Endodermal cell (in vitro differentiated cells): ENCODE data around the gene TNFRSF8. TPM values are rescaled to one million over a fixed set of nuclear protein-coding genes. Genes with fewer than 3 reads are reported as not detected.

ENCODE experiments used
- DNase-seq: peaks from one replicate; pipeline ENCODE4 v3.0.0-alpha.2; 2017
- H3K27ac ChIP-seq: 2 replicates; pipeline ENCODE4 v1.5.1; 2013; ENCODE audit warnings: mild to moderate bottlenecking, low read depth, low read length, moderate library complexity
- H3K27me3 ChIP-seq: 2 replicates; pipeline ENCODE4 v1.6.1; 2013; ENCODE audit warnings: mild to moderate bottlenecking, low read length, moderate library complexity; ENCODE audit not compliant: insufficient read depth, control insufficient read depth, poor library complexity, severe bottlenecking
- H3K36me3 ChIP-seq: 2 replicates; pipeline ENCODE4 v1.7.0; 2013; ENCODE audit warnings: mild to moderate bottlenecking, low read length, moderate library complexity; ENCODE audit not compliant: control insufficient read depth, insufficient read depth
- H3K4me1 ChIP-seq: one replicate; pipeline ENCODE4 v1.7.0; 2013; ENCODE audit warnings: low read length; ENCODE audit not compliant: control insufficient read depth, insufficient read depth
- H3K4me3 ChIP-seq: 2 replicates; pipeline ENCODE4 v1.5.1; 2013; ENCODE audit warnings: mild to moderate bottlenecking, low read length, moderate library complexity
- H3K9ac ChIP-seq: 2 replicates; pipeline ENCODE4 v1.6.1; 2013; ENCODE audit warnings: mild to moderate bottlenecking, low read length, moderate library complexity; ENCODE audit not compliant: poor library complexity, severe bottlenecking; ENCODE audit errors: extremely low read depth
- H3K9me3 ChIP-seq: 2 replicates; pipeline ENCODE4 v1.6.1; 2013; ENCODE audit warnings: mild to moderate bottlenecking, low read length, moderate library complexity; ENCODE audit not compliant: control insufficient read depth
- H3K27ac Mint-ChIP-seq: 2 replicates; pipeline ENCODE4 v1.8.0; 2020; ENCODE audit warnings: mixed read lengths
- H3K27me3 Mint-ChIP-seq: 2 replicates; pipeline ENCODE4 v1.8.0; 2021; ENCODE audit warnings: mild to moderate bottlenecking, mixed read lengths; ENCODE audit not compliant: insufficient read depth
- H3K36me3 Mint-ChIP-seq: 2 replicates; pipeline ENCODE4 v1.8.0; 2020; ENCODE audit warnings: low read depth, mixed read lengths
- H3K4me1 Mint-ChIP-seq: 2 replicates; pipeline ENCODE4 v1.8.0; 2020; ENCODE audit warnings: mixed read lengths
- H3K4me3 Mint-ChIP-seq: 2 replicates; pipeline ENCODE4 v1.8.0; 2020; ENCODE audit warnings: mild to moderate bottlenecking, moderate library complexity, mixed read lengths
- H3K9me3 Mint-ChIP-seq: 2 replicates; pipeline ENCODE4 v1.8.0; 2020; ENCODE audit warnings: mild to moderate bottlenecking, mixed read lengths
- CTCF ChIP-seq: fragments of 200-600 bp; sonication (generic); conservative IDR thresholded peaks from 2 replicates; pipeline ENCODE4 v1.5.0; 2021; ENCODE audit warnings: antibody characterized with exemption, mild to moderate bottlenecking
- WGBS, 2 experiments: methylation state at CpG; one replicate each; pipeline versions ENCODE4 v1.1.5 to v1.1.7; 2013; ENCODE audit warnings: missing lambda C conversion rate in 2 of 2, mixed read lengths in 1 of 2; ENCODE audit not compliant: insufficient coverage in 1 of 2, insufficient read length in 1 of 2; 5-methylcytosine and 5-hydroxymethylcytosine counted together
- total RNA-seq, 2 donors: library from RNA; stranded (reverse); fragmentation: NEBNext Ultra II Directional in 1 of 2; extraction: Animal tissue kit (Norgen Biotek cat#: 25700) in 1 of 2; gene quantifications; 2 replicates in 1 of 2; 3 replicates in 1 of 2; pipeline ENCODE4 v1.2.1, GENCODE V29; 2021

TNFRSF8 gene
- total RNA-seq, 2 donors from 2014 or later, result 0.69 to 2.3 TPM

GRCh38 chr1:12158357-12159092 lies 95.4 kb downstream of the TNFRSF8 start:
- Histone ChIP-seq H3K4me3 (no peak overlapping the region), H3K27ac (peak overlapping the region; percentile 17), H3K9ac (no peak overlapping the region), H3K27me3 (no peaks in the 10 kb centered on the region), H3K4me1 (peaks cover 6% of the 10 kb centered on the region), H3K9me3 (no peaks in the 10 kb centered on the region), H3K36me3 (no peaks in the 10 kb centered on the region)
- TF ChIP-seq CTCF, result no peak
- Mint-ChIP-seq H3K36me3 (no peaks in the 10 kb centered on the region), H3K9me3 (no peaks in the 10 kb centered on the region), H3K27me3 (peaks cover 1% of the 10 kb centered on the region), H3K4me3 (no peak overlapping the region), H3K4me1 (peaks cover 6% of the 10 kb centered on the region), H3K27ac (no peak overlapping the region)
- WGBS, 2 experiments, result 54 to 55% methylated on average over 21 to 22 of the region's 22 CpGs
- no peak for DNase-seq

- WGBS, 2 experiments, result 87 to 100% methylated on average over 1 to 7 of the region's 7 CpGs
- no peak overlapping the region for H3K4me3 Mint-ChIP-seq
- Histone ChIP-seq H3K27me3 (no peaks in the 10 kb centered on the region), H3K9ac (no peak overlapping the region), H3K9me3 (no peaks in the 10 kb centered on the region), H3K4me1 (peaks cover 6% of the 10 kb centered on the region), H3K36me3 (no peaks in the 10 kb centered on the region), H3K4me3 (no peak overlapping the region), H3K27ac (no peak overlapping the region)
- no peak overlapping the region for H3K27ac Mint-ChIP-seq
- H3K27me3 Mint-ChIP-seq, result peaks cover 10% of the 10 kb centered on the region
- no peaks in the 10 kb centered on the region for H3K36me3 Mint-ChIP-seq
- H3K4me1 Mint-ChIP-seq, result peaks cover 6% of the 10 kb centered on the region
- H3K9me3 Mint-ChIP-seq, result no peaks in the 10 kb centered on the region
- TF ChIP-seq CTCF, result no peak
- no peak for DNase-seq
Measured at GRCh38 chr1:12159816-12160215, 96.7 kb downstream of the TNFRSF8 start.

GRCh38 chr1:12161324-12161661 lies 98.2 kb downstream of the TNFRSF8 start:
- Histone ChIP-seq H3K36me3 (no peaks in the 10 kb centered on the region), H3K27ac (no peak overlapping the region), H3K27me3 (peaks cover 3% of the 10 kb centered on the region), H3K4me1 (peaks cover 6% of the 10 kb centered on the region), H3K9ac (no peak overlapping the region), H3K9me3 (no peaks in the 10 kb centered on the region), H3K4me3 (no peak overlapping the region)
- TF ChIP-seq CTCF, result no peak
- Mint-ChIP-seq H3K4me3 (no peak overlapping the region), H3K27me3 (peaks cover 23% of the 10 kb centered on the region), H3K4me1 (peaks cover 6% of the 10 kb centered on the region), H3K27ac (no peak overlapping the region), H3K36me3 (no peaks in the 10 kb centered on the region), H3K9me3 (no peaks in the 10 kb centered on the region)
- WGBS, 2 experiments, result 89% methylated on average over 2 of the region's 2 CpGs; no CpG with 5 or more reads in 1 of the 2 experiments
- DNase-seq, result no peak
